Measurements from ENCODE around the gene LTV1. TPM values are rescaled to one million over a fixed set of nuclear protein-coding genes. Genes with fewer than 3 reads are reported as not detected.

Gene LTV1
- total and polyA plus RNA-seq, 9 of the 15 experiments (the other 6 are each of a cell fraction or from before 2014, with no cell fraction given) = 57.9 to 162 (median 119) TPM

- TF ChIP-seq BDP1 (IDR thresholded peaks at IDR 0.05; ENCODE audit: insufficient read depth, insufficient read length) (no peak), HMGXB4 (CRISPR knock-in tag; IDR thresholded peaks at IDR 0.05) (peak; percentile 89; the same call in 1 of the 2 replicates), ESRRB (CRISPR knock-in tag; IDR thresholded peaks at IDR 0.05; ENCODE audit: borderline replicate concordance) (0 out of 2 replicates have a peak, but pooled peaks have one; percentile 48), ZNF740 (CRISPR knock-in tag; IDR thresholded peaks at IDR 0.05) (no peak), ZNF740 (tag; IDR thresholded peaks at IDR 0.05) (no peak), ZFP91 (CRISPR knock-in tag; IDR thresholded peaks at IDR 0.05) (no peak; the same call in 1 of the 2 replicates), AFF4 (CRISPR knock-in tag; IDR thresholded peaks at IDR 0.05) (peak; percentile 94), RBM25 (IDR thresholded peaks at IDR 0.05; ENCODE audit: low read depth, low read length, severe bottlenecking) (peak; percentile 83), ZNF316 (IDR thresholded peaks at IDR 0.05) (no peak), ZMIZ1 (IDR thresholded peaks at IDR 0.05; ENCODE audit: low read depth in 2 of 2, low read length in 2 of 2) (no peak), SMC3 (conservative IDR thresholded peaks at IDR 0.05; ENCODE audit: insufficient read depth, low read depth, low read length) (0 out of 2 replicates have a peak, but pooled peaks have one; percentile 3), TGIF2 (CRISPR knock-in tag; IDR thresholded peaks at IDR 0.05) (peak; percentile 72; the same call in 1 of the 2 replicates), NONO (IDR thresholded peaks at IDR 0.05; ENCODE audit: low read depth in 2 of 2, low read length in 1 of 2) (no peak), ZNF444 (CRISPR knock-in tag; IDR thresholded peaks at IDR 0.05) (no peak)
Measured at GRCh38 chr6:143842902-143843676, at the start of gene LTV1 (continued).
